Measurements from ENCODE around the gene PEPD. TPM values are rescaled to one million over a fixed set of nuclear protein-coding genes. Genes with fewer than 3 reads are reported as not detected.
A peak's percentile ranks its signal among the peaks of the same experiment; 100 is the strongest.

The PEPD gene
- total RNA-seq, 1 experiment from 2014 or later: 90.9 TPM

DNA sequence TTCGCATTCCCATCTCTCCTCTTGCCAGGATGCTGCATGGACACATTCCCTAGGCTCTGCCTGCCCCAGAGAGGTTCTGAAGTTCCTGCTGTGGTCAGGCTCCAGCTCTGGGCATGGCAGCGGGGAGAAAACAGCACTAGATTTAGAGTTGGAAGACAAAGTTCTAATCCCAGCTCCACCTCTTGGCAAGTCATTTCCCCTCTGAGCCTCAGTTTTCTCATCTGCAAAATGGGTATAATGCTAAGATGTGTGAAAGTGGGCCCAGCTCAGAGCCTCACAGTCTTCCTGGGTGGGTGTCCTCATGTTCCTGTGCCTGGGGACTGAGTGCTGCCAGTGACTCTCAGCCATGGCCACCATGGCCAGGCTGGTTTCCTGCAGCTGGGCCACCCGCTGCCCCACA is 9.6 kb downstream of the PEPD start:
- DNase-seq (ENCODE audit: low read depth): no peak

DNA sequence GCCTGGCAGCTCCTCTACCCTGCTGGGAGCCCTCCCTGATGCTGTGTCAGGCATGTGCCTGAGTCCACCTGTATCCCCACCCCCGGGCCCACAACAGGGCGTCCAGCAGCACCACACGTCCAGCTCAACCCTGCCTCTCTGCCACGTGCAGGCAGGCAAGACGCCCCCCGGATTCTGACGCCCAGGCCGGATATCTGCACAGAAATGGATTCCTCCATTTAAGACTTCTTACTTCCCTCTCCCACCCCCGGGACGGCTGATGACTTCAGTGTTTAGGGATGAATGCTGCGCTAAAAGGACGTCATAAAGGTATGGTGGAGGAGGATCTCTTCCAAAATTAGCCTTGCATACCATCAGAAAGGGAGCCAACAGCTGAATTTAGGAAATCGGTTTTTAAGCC is 10.2 kb downstream of the PEPD start:
- DNase-seq (ENCODE audit: low read depth): no peak

DNA sequence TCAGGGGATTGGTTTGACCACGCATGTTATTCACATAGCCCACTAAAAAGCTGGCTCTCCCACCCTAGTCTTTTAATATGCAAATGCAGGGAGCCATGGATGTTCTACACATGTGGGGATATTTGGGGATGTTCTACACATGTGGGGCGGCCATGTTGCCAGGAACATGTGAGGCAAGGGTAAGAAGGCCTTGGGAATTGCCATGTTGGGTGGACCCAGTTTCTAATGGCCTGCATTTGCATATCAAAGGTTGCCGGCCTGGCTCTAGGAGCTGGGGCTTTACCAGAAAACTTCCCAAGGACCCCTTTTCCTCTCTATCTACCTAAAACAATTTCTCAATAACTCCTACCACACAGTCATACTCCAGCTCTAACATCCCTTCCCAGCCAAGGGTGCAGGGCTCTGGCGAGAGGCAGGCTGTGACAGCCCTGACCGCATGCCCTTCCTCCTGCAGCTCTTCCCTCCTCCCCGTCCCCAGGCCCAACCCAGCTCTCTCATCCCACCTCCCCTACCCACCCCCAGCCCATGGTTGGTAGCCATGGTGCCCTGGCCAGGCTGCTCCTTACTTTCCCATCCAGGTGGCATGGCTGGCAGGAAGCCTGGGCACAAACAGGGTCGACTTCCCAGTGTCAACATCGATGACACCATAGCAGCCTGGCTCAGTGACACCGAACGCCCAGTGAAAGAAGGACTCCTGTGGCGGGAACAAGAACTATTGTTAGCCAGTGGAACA is 11.0 kb downstream of the PEPD start:
- no peak for DNase-seq (ENCODE audit: low read depth)

GRCh38 chr19:33509774-33510173 is 11.8 kb downstream of the PEPD start:
- no peak for DNase-seq (ENCODE audit: low read depth)

DNA sequence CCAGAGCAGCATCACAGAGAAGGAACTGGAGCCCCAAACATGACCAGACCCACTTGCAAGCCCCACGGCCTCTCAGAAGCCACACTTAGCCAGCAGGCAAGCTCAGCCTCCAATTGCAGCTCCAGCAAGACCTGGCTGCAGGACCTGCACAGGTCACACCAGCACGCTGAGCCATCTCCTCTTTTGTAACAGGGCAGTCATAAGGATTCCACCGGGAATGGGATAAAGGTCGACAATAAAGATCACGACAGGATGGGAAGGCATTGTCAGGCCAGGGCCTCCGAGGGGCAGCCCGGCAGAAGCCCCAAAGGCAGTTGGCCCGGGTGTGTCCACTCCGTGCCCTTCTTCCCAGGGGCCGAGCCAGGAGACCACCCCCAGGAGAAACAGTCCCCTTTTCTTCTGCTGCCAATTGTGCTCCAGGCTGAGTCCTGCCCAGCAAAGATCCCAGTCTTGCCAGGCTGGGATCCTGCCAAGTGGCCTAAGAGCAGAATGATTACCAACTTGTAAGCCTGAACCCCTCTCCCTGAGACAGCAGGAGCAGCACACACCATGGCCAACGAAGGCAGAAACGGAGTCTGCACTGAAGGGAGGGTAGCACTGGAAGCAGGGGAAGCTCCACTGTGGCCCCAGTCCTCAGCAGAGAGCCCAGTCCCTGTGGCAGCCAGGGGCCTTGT is 12.5 kb downstream of the PEPD start:
- peak; percentile 63 for DNase-seq (ENCODE audit: low read depth)

DNA sequence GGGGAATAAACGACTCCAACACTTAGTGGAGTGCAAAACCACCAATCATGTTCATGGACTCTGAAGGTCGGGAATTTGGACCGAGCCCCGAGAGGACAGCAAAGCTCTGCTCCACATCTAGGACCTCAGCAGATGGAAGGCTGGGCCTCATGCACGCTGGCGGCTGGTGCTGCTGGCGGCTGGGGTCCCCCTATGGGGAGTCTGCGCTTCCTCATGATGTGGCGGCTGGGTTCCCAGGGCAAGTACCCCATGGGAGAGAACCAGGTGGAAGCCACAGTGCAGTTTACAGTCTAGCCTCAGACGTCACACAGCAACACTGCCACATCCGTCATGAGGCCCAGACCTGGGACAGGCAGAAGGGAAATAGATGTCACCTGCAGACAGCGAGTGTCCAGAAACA is 13.2 kb downstream of the PEPD start:
- no peak for DNase-seq (ENCODE audit: low read depth)

DNA sequence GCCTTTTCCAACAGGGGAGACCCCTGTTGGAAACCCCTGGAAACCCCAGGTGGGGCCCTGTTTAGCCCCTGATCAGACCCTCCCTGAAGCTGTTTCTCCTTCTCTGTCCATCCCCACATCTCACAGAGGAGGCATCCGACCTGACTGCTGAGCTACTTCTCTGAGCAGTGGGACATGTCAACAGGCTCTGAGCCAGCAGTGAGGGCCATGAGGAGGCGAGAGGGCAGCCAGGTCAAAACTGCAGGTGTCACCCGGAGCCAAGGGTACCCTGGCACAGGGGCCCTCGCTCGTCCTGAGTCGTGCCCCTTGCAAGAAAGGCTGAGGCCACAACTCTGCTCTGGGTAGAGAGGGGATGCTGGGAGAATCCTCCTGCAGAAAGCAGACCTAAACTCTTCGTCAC is 13.6 kb downstream of the PEPD start:
- DNase-seq (ENCODE audit: low read depth): no peak

GRCh38 chr19:33507021-33507956 is 14.3 kb downstream of the PEPD start:
- DNase-seq (ENCODE audit: low read depth): no peak

GRCh38 chr19:33506498-33506897 is 15.1 kb downstream of the PEPD start:
- no peak for DNase-seq (ENCODE audit: low read depth)

DNA sequence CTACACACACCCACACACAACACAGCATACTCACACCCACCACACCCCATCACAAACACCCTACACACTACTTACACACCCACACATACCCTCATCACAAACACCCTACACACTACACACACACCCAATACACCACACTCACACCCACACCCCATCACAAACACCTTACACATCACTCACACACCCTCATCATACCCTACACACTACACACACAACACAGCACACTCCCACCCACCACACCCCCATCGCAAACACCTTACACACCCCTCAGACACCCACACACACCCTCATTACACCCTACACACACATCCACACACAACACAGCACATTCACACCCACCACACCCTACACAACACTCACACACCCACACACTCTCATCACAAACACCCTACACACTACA is 15.8 kb downstream of the PEPD start:
- no peak for DNase-seq (ENCODE audit: low read depth)

DNA sequence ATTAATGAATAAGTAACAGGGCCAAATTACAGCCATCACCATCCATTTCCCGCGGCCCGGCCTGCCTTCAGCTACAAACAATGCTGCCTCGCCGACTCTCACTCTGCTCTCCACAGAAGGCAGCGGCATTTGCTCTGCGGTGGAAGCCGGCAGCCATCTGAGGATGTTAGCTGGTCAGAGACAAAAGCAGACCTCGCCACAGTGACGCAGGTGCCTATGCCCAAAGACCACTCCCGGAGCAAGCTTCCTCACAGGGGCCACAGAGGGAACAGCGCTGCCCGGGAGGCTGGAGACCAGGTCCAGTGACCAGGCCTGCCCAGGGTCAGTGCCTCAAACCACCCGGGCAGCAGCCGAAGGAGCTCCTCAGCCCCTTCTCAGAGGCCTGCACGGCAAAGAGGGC is 16.4 kb downstream of the PEPD start:
- DNase-seq (ENCODE audit: low read depth): no peak

DNA sequence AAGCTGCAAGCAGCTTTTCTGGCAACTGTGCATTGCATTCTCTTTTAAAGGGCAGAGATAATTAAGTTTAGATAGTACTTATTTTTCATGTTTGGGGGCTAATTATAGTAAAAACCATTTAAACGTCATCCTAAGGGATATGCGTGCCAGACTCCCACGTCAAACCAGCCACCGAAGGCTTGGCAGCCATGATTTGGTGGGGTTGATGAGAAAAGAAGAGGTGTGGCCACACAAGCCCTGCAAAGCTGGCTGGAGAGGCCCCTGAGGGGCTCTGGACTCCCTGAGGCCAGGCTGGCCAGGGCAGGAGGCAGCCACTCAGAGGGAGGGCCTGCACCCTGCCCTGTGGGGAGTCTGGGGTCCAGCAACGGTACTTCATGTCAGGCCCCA is 17.5 kb downstream of the PEPD start:
- DNase-seq (ENCODE audit: low read depth): no peak

DNA sequence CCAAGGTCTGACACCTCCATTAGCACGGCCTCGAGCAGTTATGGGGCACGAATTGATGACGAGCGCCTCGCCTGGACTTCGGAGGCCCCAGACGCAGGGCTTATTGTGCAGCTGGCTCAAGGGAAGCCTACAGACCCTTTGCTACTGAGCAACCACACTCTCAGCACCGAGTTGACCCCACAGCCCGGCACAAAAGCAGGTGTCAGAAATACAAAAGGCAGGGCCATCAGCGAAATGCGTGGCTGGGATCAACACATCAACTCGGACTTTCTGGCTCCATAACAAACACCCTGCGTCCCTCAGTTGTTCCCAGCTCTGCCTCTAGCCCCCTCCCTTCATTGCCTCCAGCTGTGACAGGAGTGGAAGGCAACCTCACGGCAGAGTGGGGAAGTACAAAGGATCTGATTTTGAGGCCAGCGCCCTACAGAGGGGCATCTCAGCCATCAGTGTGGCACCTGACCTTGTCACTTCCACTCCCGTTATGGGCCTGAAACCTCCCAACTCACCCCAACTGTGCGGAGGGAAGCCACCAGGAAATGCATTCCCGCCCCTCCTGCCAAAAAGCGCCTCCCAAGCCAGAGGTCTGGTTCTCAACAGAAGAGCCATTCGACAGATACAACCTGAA is 18.0 kb downstream of the PEPD start:
- DNase-seq (ENCODE audit: low read depth): no peak

DNA sequence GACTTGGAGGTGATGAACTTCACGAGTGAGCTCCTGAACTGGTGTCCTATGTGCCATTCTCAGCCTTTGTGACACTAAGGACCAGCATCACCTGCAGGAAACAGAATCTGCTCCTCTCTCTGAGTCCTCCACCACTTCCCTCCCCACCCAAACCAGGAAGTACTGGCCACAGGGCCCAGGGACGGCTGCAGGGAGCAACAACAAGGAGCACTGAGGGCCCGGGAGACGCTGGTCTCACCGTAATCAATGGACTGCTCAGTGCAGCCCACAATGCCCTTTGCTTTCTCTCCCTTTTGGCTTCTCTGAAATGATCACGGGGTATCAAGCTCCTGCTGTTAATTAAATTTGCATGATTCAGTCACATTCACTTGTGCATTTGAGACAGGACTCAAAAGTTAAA is 18.6 kb downstream of the PEPD start:
- no peak for DNase-seq (ENCODE audit: low read depth)

- no peak for DNase-seq (ENCODE audit: low read depth)
Observed at GRCh38 chr19:33502521-33502920, 19.1 kb downstream of the PEPD start.

DNA sequence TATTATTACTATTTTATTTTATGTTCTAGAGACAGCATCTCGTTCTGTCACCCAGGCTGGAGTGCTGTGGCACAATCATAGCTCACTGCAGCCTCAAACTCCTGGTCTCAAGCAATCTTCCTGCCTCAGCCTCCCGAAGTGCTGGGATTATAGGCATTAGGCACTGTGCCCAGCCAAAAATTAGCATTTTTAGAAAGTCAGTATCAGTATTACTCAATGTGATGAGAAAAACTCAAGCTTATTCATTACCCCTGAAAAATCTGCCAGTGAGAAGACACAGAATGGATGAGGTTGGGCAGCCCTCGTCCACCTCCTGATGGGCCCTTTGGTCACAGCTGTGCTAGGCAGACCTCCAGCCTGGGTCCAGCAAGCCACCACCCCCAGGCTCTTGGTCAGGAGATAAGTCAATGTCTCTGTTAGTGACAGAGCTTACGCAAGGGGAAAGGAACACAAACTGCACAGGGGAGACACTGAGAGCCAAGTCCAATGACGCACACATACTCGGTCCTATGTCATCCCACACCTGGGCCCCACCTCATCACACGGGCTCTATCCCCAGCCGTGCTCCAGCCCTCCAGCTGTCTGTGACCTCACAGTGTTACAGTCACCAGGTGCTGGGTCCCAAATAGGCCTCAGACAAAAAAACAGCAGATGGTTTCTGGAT is 19.8 kb downstream of the PEPD start:
- no peak for DNase-seq (ENCODE audit: low read depth)

- DNase-seq (ENCODE audit: low read depth): no peak
Observed at GRCh38 chr19:33500991-33501390, 20.6 kb downstream of the PEPD start.

GRCh38 chr19:33500586-33500985 is 21.0 kb downstream of the PEPD start:
- DNase-seq (ENCODE audit: low read depth): no peak

DNA sequence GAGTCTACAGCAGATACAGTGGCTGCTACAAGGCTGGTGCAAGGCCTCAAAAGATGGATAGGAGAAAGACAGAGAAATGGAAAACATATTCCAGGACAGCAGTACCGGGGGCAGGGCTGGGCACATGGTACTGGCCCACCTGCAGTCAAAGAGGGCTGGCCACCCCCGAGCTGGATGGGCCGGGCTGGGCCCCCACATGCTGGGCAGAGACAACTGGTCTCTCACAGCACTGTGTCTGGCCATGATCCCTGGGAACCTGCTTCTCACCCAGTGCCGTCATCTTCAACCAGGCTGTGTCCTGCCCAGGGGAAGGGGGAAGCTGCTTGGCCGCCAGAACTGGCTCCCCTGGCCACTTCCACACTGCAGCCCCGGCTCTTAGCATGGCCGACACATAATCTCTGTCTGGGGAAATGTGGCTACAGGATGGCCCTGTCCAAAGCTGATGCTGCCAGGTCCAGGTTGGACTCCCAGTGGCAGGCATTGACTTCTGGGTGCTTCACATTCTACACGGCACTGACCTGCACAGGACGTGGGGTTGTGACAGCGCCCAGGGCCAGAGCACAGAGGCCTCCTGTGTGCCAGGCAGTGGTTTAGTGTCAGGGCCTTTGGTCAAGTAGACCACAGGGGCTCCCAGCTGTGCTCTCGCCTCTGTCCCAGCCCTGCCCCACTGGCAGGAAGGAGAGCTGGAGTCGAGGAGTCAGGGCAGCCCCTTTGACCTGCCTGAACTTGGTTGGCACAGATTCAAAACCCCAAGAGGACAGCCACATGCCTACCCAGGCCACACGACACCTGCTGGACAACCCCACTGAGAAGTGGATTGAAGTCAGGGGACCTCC is 21.7 kb downstream of the PEPD start:
- no peak for DNase-seq (ENCODE audit: low read depth)

GRCh38 chr19:33499248-33499647 is 22.3 kb downstream of the PEPD start:
- DNase-seq (ENCODE audit: low read depth): no peak

Measured in HT1080 (cell line).